Transverse colon (tissue), 4 donors: ENCODE data around the gene ZNF827. TPM values are rescaled to one million over a fixed set of nuclear protein-coding genes. Genes with fewer than 3 reads are reported as not detected.

Experiments
- DNase-seq: peaks from one replicate; pipeline ENCODE4 v3.0.0-alpha.2; 2019
- H3K27ac ChIP-seq, 4 donors: fragments of 200-600 bp; sonication (generic); 2 replicates each; pipeline ENCODE4 v1.5.1; 2016 to 2018; ENCODE audit warnings: inconsistent platforms in 4 of 4
- H3K27me3 ChIP-seq: fragments of 200-600 bp; sonication (generic); 2 replicates; pipeline ENCODE4 v1.5.1; 2017; ENCODE audit warnings: inconsistent platforms
- H3K36me3 ChIP-seq, 4 donors: fragments of 200-600 bp; sonication (generic); 2 replicates each; pipeline ENCODE4 v1.5.1; 2017 to 2019; ENCODE audit warnings: inconsistent platforms in 4 of 4
- H3K4me1 ChIP-seq, 4 donors: fragments of 200-600 bp; sonication (generic); 2 replicates each; pipeline ENCODE4 v1.5.1; 2017 to 2020; ENCODE audit warnings: inconsistent platforms in 4 of 4
- H3K4me3 ChIP-seq, 4 donors: fragments of 200-600 bp; sonication (generic); 1 replicate in 1 of 4; 2 replicates in 3 of 4; pipeline versions ENCODE4 v1.5.1 to v1.6.1; 2017 to 2019; ENCODE audit warnings: inconsistent platforms in 4 of 4
- H3K9me3 ChIP-seq, 2 donors: fragments of 200-600 bp; sonication (generic); 2 replicates each; pipeline ENCODE4 v1.5.1; 2017 to 2019; ENCODE audit warnings: inconsistent platforms in 2 of 2
- EP300 ChIP-seq: sonication (generic); formaldehyde crosslinking; IDR thresholded peaks from one replicate; pipeline ENCODE4 v1.6.1; 2017; ENCODE audit warnings: antibody characterized with exemption, low read depth
- POLR2A ChIP-seq: fragments of 450-650 bp; IDR thresholded peaks from one replicate; pipeline ENCODE4 v1.6.1; 2016; ENCODE audit warnings: antibody characterized with exemption, mild to moderate bottlenecking, moderate library complexity
- POLR2AphosphoS5 ChIP-seq, 3 donors: sonication (generic); formaldehyde crosslinking; IDR thresholded peaks; one replicate each; pipeline ENCODE4 v1.6.1; 2016; ENCODE audit warnings: antibody characterized with exemption in 3 of 3
- WGBS, 2 donors: methylation state at CpG; one replicate each; pipeline ENCODE4 v1.1.5; 2018; ENCODE audit warnings: low coverage in 1 of 2; 5-methylcytosine and 5-hydroxymethylcytosine counted together
- in situ Hi-C, 4 donors: fragments of 200-750 bp; cut with MboI; loops; one replicate each; pipeline versions ENCODE4 v1.15.0 to v1.15.1; 2017; ENCODE audit warnings: low sequenced_read_pairs in 3 of 4, low pct_ligation_motif_present in 1 of 4, low pct_unique_long_range_greater_than_20kb in 1 of 4
- intact Hi-C: fragments of 100-400 bp; cut with DNase I; formaldehyde crosslinking; loops from one replicate; pipeline ENCODE4 v1.15.1; 2023; ENCODE audit warnings: low total_unique reads
- total RNA-seq, 4 donors: library from RNA; depleted of rRNA; stranded (reverse); fragments of >200 nt; gene quantifications; one replicate each; pipeline ENCODE4 v1.1.0, GENCODE V29; 2016
- TF ChIP-seq, protein P1 (sequence below), 5 experiments: fragments of 200-600 bp in 3 of 5; fragments of 450-650 bp in 2 of 5; sonication (generic) in 3 of 5; IDR thresholded peaks; 1 replicate in 2 of 5; 2 replicates in 3 of 5; pipeline ENCODE4 v1.5.1; 2016 to 2017; ENCODE audit warnings: antibody characterized with exemption in 5 of 5, inconsistent platforms in 3 of 5, mild to moderate bottlenecking in 2 of 5, moderate library complexity in 1 of 5

Gene ZNF827
- total RNA-seq, 4 donors from 2014 or later: 22.5 to 61.3 (median 29.2) TPM

DNA sequence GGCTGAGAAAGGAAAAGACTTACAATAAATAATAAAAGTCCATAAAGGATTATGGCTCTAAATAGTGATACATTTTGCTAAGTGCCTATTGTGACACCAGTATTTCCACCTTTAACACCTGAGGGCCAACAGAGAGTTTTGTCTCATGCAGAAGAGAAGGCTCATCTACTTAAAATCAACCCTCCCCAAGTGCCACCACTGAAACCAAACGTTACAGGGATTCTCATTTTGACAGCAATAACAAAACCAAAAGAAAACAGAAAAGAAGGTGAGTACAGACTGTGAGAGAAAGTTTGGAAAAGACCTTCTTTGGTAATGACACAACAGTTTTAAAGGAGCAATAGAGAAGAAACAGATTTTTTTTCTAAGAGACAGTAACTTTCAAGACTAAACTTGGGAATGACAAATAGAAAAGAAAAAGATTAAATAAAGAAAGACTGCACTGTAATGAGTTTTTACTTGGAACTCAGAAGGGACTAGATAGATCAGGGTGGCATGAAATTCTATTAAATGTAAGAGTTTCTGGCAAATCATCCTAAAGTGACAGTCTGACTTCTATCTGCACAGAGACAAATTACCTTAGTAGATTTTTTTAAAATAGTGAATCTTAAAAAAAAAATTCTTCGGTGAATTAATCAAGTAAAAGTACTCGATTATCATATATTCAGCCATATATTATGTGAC, 109.7 kb downstream of the ZNF827 start:
- TF ChIP-seq POLR2A (no peak), POLR2AphosphoS5 (IDR thresholded peaks at IDR 0.05) (no peak), EP300 (no peak)
- TF ChIP-seq, protein P1, sequence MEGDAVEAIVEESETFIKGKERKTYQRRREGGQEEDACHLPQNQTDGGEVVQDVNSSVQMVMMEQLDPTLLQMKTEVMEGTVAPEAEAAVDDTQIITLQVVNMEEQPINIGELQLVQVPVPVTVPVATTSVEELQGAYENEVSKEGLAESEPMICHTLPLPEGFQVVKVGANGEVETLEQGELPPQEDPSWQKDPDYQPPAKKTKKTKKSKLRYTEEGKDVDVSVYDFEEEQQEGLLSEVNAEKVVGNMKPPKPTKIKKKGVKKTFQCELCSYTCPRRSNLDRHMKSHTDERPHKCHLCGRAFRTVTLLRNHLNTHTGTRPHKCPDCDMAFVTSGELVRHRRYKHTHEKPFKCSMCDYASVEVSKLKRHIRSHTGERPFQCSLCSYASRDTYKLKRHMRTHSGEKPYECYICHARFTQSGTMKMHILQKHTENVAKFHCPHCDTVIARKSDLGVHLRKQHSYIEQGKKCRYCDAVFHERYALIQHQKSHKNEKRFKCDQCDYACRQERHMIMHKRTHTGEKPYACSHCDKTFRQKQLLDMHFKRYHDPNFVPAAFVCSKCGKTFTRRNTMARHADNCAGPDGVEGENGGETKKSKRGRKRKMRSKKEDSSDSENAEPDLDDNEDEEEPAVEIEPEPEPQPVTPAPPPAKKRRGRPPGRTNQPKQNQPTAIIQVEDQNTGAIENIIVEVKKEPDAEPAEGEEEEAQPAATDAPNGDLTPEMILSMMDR (IDR thresholded peaks at IDR 0.05): no peak
- no peak for DNase-seq
- no peak overlapping the region for H3K27ac ChIP-seq
- 66 to 85% methylated on average over 3 of the region's 3 CpGs for WGBS, 2 donors
- no peaks in the 10 kb centered on the region for H3K36me3 ChIP-seq
- in situ Hi-C loops: no loop called here
- H3K4me3 ChIP-seq: no peak overlapping the region
- intact Hi-C loops: no loop called here
- H3K4me1 ChIP-seq: peaks cover 0 to 6% (median 0%) of the 10 kb centered on the region in 4 donors
- H3K9me3 ChIP-seq: no peaks in the 10 kb centered on the region
- H3K27me3 ChIP-seq: no peaks in the 10 kb centered on the region

DNA sequence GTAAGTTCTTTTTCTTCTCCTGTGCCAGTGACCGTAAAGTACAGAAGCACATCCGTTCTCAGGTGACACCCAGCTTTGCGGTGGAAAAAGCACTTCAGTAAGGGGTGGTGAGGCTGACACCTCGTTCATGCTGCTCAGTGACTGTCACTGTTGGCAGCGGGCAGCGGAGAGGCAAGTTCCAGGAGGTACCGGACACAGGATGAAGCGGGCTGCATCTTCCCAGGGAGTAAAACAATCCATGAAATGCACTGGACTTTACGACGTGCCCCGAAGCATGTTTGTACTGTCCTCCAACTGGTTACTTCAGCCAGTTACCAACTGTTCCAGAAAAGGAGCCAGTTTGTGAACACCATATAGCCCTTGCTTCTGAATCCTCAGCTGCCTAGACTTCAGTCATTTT, 110.7 kb downstream of the ZNF827 start:
- TF ChIP-seq EP300 (no peak), POLR2A (no peak), POLR2AphosphoS5 (IDR thresholded peaks at IDR 0.05) (no peak)
- TF ChIP-seq, protein P1 (IDR thresholded peaks at IDR 0.05): no peak
- DNase-seq: no peak
- in situ Hi-C loops (no loop called here), intact Hi-C loops (no loop called here)
- Histone ChIP-seq H3K36me3 (no peaks in the 10 kb centered on the region), H3K4me1 (peaks cover 0 to 6% (median 0%) of the 10 kb centered on the region in 4 donors), H3K27ac (no peak overlapping the region), H3K9me3 (no peaks in the 10 kb centered on the region), H3K4me3 (no peak overlapping the region), H3K27me3 (no peaks in the 10 kb centered on the region)
- 90 to 92% methylated on average over 5 to 11 of the region's 11 CpGs for WGBS, 2 donors

- H3K27me3 ChIP-seq: no peaks in the 10 kb centered on the region
- WGBS, 2 donors: 98 to 100% methylated on average over 6 to 7 of the region's 7 CpGs
- H3K4me1 ChIP-seq: peaks cover 0 to 6% (median 0%) of the 10 kb centered on the region in 4 donors
- no peak for DNase-seq
- H3K27ac ChIP-seq: no peak overlapping the region
- H3K9me3 ChIP-seq: no peaks in the 10 kb centered on the region
- H3K4me3 ChIP-seq: no peak overlapping the region
- in situ Hi-C loops (no loop called here), intact Hi-C loops (no loop called here)
- no peak for TF ChIP-seq POLR2AphosphoS5 (IDR thresholded peaks at IDR 0.05)
- TF ChIP-seq, protein P1 (IDR thresholded peaks at IDR 0.05): no peak
- no peak for TF ChIP-seq POLR2A
- TF ChIP-seq EP300: no peak
- H3K36me3 ChIP-seq: no peaks in the 10 kb centered on the region
Measured at GRCh38 chr4:145825255-145825654, 113.4 kb downstream of the ZNF827 start.

- Histone ChIP-seq H3K36me3 (no peaks in the 10 kb centered on the region), H3K4me3 (no peak overlapping the region), H3K4me1 (no peaks in the 10 kb centered on the region), H3K27ac (no peak overlapping the region), H3K27me3 (no peaks in the 10 kb centered on the region), H3K9me3 (no peaks in the 10 kb centered on the region)
- DNase-seq: no peak
- WGBS, 2 donors: 96 to 100% methylated on average over 1 to 3 of the region's 3 CpGs
- in situ Hi-C loops (no loop called here), intact Hi-C loops (no loop called here)
- TF ChIP-seq POLR2A (no peak), POLR2AphosphoS5 (IDR thresholded peaks at IDR 0.05) (no peak), EP300 (no peak)
- TF ChIP-seq, protein P1 (IDR thresholded peaks at IDR 0.05): no peak
Measured at GRCh38 chr4:145824463-145824862, 114.2 kb downstream of the ZNF827 start.
